SK-N-SH treated with all-trans-retinoic acid at 6 μM for 48 hours (cell line): ENCODE results near the gene PRPF19.
A peak's percentile ranks its signal among the peaks of the same experiment; 100 is the strongest.

Experiments used
- ATAC-seq: fragments of 200-7000 bp; cut with Tn5 transposase; 3 replicates; pipeline ENCODE4 v1.9.1; 2020; ENCODE audit warnings: mild to moderate bottlenecking, moderate library complexity
- ARNTL ChIP-seq: fragments of 450-650 bp; formaldehyde crosslinking; IDR thresholded peaks from 2 replicates; pipeline ENCODE4 v1.5.0; 2020; ENCODE audit warnings: low read depth, mild to moderate bottlenecking, moderate library complexity, borderline replicate concordance
- BACH2 ChIP-seq: fragments of 250-450 bp; sonication (Bioruptor Pico); IDR thresholded peaks from 2 replicates; pipeline ENCODE4 v1.9.0; 2021; ENCODE audit warnings: mild to moderate bottlenecking, borderline replicate concordance
- CSDC2 ChIP-seq: fragments of 250-450 bp; sonication (Bioruptor Pico); IDR thresholded peaks from 2 replicates; pipeline ENCODE4 v1.5.0; 2020; ENCODE audit warnings: mild to moderate bottlenecking, moderate library complexity
- ESRRG ChIP-seq: fragments of 250-450 bp; sonication (Bioruptor Pico); IDR thresholded peaks from 2 replicates; pipeline ENCODE4 v1.6.1; 2021; ENCODE audit warnings: mild to moderate bottlenecking
- GLIS3 ChIP-seq: fragments of 250-450 bp; sonication (Bioruptor Pico); IDR thresholded peaks from 2 replicates; pipeline ENCODE4 v1.5.0; 2020; ENCODE audit warnings: mild to moderate bottlenecking, moderate library complexity
- ISL1 ChIP-seq: fragments of 250-450 bp; sonication (Bioruptor Pico); IDR thresholded peaks from 2 replicates; pipeline ENCODE4 v2.1.2; 2022; ENCODE audit warnings: mild to moderate bottlenecking, moderate library complexity
- OSR1 ChIP-seq: fragments of 250-450 bp; sonication (Bioruptor Pico); IDR thresholded peaks from 2 replicates; pipeline ENCODE4 v1.8.0; 2022; ENCODE audit warnings: moderate library complexity, mild to moderate bottlenecking, inconsistent platforms
- PATZ1 ChIP-seq: fragments of 250-450 bp; sonication (Bioruptor Pico); IDR thresholded peaks from 2 replicates; pipeline ENCODE4 v1.8.0; 2020; ENCODE audit warnings: mild to moderate bottlenecking, moderate library complexity, borderline replicate concordance
- PPARA ChIP-seq: fragments of 250-450 bp; sonication (Bioruptor Pico); IDR thresholded peaks from 2 replicates; pipeline ENCODE4 v1.5.0; 2020; ENCODE audit warnings: mild to moderate bottlenecking, borderline replicate concordance
- RARB ChIP-seq: fragments of 250-450 bp; sonication (Bioruptor Pico); IDR thresholded peaks from 2 replicates; pipeline ENCODE4 v1.8.0; 2021; ENCODE audit warnings: mild to moderate bottlenecking, moderate library complexity
- SNAI2 ChIP-seq: fragments of 250-450 bp; sonication (Bioruptor Pico); IDR thresholded peaks from 2 replicates; pipeline ENCODE4 v1.5.0; 2020; ENCODE audit warnings: mild to moderate bottlenecking, moderate library complexity
- TCF4 ChIP-seq: fragments of 250-450 bp; sonication (Bioruptor Pico); IDR thresholded peaks from 2 replicates; pipeline ENCODE4 v1.8.0; 2021; ENCODE audit warnings: mild to moderate bottlenecking, moderate library complexity, borderline replicate concordance
- TOX ChIP-seq: fragments of 250-450 bp; sonication (Bioruptor Pico); IDR thresholded peaks from 2 replicates; pipeline ENCODE4 v1.8.0; 2021; ENCODE audit warnings: mild to moderate bottlenecking, moderate library complexity, borderline replicate concordance
- TSHZ2 ChIP-seq: fragments of 250-450 bp; sonication (Bioruptor Pico); IDR thresholded peaks from 2 replicates; pipeline ENCODE4 v1.5.0; 2020; ENCODE audit warnings: mild to moderate bottlenecking, moderate library complexity
- ZFP30 ChIP-seq: fragments of 450-650 bp; formaldehyde crosslinking; IDR thresholded peaks from 2 replicates; pipeline ENCODE4 v1.5.0; 2022; ENCODE audit warnings: mild to moderate bottlenecking, moderate library complexity
- ZNF70 ChIP-seq: fragments of 450-650 bp; formaldehyde crosslinking; IDR thresholded peaks from 2 replicates; pipeline ENCODE4 v1.5.0; 2020; ENCODE audit warnings: mild to moderate bottlenecking, moderate library complexity
- ZNF8 ChIP-seq: fragments of 450-650 bp; formaldehyde crosslinking; IDR thresholded peaks from 2 replicates; pipeline ENCODE4 v1.5.0; 2020; ENCODE audit warnings: mild to moderate bottlenecking, moderate library complexity
- TF ChIP-seq, protein P1 (sequence below): fragments of 250-450 bp; sonication (Bioruptor Pico); IDR thresholded peaks from 2 replicates; pipeline ENCODE4 v1.5.1; 2021; ENCODE audit warnings: mild to moderate bottlenecking, moderate library complexity
- TF ChIP-seq, protein P2 (sequence below): fragments of 250-450 bp; sonication (Bioruptor Pico); IDR thresholded peaks from 2 replicates; pipeline ENCODE4 v1.5.1; 2020; ENCODE audit warnings: low read depth, mild to moderate bottlenecking, moderate library complexity

Gene PRPF19

DNA sequence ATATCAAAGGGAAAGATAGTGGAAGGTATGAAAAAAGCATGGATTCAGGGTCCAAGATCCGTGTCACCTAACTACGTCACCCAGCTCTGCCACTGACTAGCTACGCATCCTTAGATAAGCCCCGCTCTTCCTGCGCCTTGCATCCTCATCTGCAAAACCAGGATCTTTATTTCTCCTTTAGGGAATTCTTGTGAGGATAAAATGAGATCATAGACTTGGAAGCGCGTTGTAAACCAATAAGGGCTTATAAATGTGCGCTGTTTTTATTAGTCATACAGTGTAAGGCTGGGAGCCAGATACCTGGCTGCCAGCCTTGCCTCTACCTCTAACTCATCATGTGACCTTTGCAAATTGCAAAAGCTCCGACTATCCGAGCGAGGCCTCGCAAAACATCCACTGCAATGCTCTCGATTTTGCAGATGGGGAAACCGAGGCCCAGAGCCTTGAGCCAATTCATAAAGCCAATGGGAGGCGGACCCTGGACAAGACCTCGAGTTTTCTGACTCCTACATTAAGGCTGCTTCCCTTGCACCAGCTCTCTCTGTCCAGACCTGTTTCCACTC is 753 bp downstream of the PRPF19 start:
- ATAC-seq: peak; percentile 38
- no peak for TF ChIP-seq ARNTL (CRISPR knock-in tag)
- no peak for TF ChIP-seq ESRRG (CRISPR knock-in tag)
- no peak for TF ChIP-seq BACH2 (CRISPR knock-in tag)
- no peak for TF ChIP-seq CSDC2 (CRISPR knock-in tag)
- no peak for TF ChIP-seq PPARA (CRISPR knock-in tag)
- TF ChIP-seq ZFP30 (CRISPR knock-in tag): no peak
- no peak for TF ChIP-seq PATZ1 (CRISPR knock-in tag)
- TF ChIP-seq, protein P1, sequence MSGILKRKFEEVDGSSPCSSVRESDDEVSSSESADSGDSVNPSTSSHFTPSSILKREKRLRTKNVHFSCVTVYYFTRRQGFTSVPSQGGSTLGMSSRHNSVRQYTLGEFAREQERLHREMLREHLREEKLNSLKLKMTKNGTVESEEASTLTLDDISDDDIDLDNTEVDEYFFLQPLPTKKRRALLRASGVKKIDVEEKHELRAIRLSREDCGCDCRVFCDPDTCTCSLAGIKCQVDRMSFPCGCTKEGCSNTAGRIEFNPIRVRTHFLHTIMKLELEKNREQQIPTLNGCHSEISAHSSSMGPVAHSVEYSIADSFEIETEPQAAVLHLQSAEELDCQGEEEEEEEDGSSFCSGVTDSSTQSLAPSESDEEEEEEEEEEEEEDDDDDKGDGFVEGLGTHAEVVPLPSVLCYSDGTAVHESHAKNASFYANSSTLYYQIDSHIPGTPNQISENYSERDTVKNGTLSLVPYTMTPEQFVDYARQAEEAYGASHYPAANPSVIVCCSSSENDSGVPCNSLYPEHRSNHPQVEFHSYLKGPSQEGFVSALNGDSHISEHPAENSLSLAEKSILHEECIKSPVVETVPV (CRISPR knock-in tag): no peak
- no peak for TF ChIP-seq GLIS3 (CRISPR knock-in tag)
- no peak for TF ChIP-seq OSR1
- TF ChIP-seq TCF4 (CRISPR knock-in tag): no peak

- no peak for TF ChIP-seq ESRRG (CRISPR knock-in tag)
- ATAC-seq: no peak
Measured at GRCh38 chr11:60905047-60905446, 1.3 kb downstream of the PRPF19 start.

DNA sequence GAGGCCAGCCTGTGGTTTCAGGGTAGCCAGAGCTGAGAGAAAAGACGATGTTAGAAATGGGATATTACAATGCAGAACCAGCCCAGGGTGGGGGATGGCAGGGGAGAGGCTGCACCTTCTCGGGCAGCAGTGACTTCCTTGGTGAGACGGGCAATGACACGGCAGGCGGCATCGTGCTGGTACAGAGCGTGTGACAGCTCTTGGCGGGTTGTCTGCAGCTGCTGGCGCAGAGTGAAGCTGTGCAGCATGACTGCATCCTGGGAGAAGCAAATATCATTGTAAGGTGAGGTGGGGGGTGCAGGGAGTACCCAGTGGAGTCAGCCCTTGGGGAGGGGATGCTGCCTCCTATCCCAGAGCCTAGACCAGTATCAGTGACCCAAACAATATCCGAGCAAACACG is 3.8 kb downstream of the PRPF19 start:
- ATAC-seq: no peak
- no peak for TF ChIP-seq SNAI2 (CRISPR knock-in tag)
- no peak for TF ChIP-seq TSHZ2 (CRISPR knock-in tag)
- TF ChIP-seq ISL1 (CRISPR knock-in tag): no peak
- no peak for TF ChIP-seq PPARA (CRISPR knock-in tag)
- TF ChIP-seq ZNF8: no peak

GRCh38 chr11:60900673-60901404 is 5.5 kb downstream of the PRPF19 start:
- no peak for TF ChIP-seq ZNF70 (CRISPR knock-in tag)
- no peak for TF ChIP-seq GLIS3 (CRISPR knock-in tag)
- TF ChIP-seq, protein P1 (CRISPR knock-in tag): no peak
- ATAC-seq: no peak

DNA sequence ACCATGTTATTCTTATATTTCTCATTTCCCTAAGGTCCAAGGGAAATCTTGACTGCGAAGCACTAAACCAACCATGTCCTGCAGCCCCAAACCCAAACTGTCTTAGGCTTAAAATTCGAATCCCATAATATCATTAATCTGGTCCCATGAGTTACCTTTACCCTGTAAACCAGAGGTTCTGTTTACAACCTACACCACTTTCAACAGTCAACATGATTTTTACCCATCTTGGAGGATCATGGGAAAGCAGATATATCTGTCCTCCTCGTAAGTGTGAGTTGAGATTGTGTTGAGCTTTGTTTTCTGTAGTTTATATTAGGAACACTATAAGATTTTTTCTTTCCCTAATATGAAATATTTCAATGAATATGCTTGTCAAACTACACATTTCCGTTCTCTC is 6.4 kb downstream of the PRPF19 start:
- no peak for ATAC-seq
- TF ChIP-seq ZFP30 (CRISPR knock-in tag) (no peak), ARNTL (CRISPR knock-in tag) (no peak), RARB (CRISPR knock-in tag) (no peak), ZNF70 (CRISPR knock-in tag) (no peak), TSHZ2 (CRISPR knock-in tag) (no peak), SNAI2 (CRISPR knock-in tag) (no peak), ZNF8 (no peak), BACH2 (CRISPR knock-in tag) (no peak), TOX (CRISPR knock-in tag) (no peak), TCF4 (CRISPR knock-in tag) (no peak)
- TF ChIP-seq, protein P1 (CRISPR knock-in tag): no peak
- TF ChIP-seq, protein P2, sequence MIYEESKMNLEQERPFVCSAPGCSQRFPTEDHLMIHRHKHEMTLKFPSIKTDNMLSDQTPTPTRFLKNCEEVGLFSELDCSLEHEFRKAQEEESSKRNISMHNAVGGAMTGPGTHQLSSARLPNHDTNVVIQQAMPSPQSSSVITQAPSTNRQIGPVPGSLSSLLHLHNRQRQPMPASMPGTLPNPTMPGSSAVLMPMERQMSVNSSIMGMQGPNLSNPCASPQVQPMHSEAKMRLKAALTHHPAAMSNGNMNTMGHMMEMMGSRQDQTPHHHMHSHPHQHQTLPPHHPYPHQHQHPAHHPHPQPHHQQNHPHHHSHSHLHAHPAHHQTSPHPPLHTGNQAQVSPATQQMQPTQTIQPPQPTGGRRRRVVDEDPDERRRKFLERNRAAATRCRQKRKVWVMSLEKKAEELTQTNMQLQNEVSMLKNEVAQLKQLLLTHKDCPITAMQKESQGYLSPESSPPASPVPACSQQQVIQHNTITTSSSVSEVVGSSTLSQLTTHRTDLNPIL: no peak
